HEK293 (cell line): ENCODE results near the gene TMEM134.

ENCODE experiments used
- BCL6B ChIP-seq: fragments of 450-650 bp; formaldehyde crosslinking; IDR thresholded peaks from 2 replicates; pipeline ENCODE4 v1.5.1; 2017; ENCODE audit warnings: missing biosample characterization, missing genetic modification characterization
- CTCF ChIP-seq: fragments of 450-650 bp; formaldehyde crosslinking; IDR thresholded peaks from 2 replicates; pipeline ENCODE4 v1.5.1; 2016; ENCODE audit warnings: missing biosample characterization, missing genetic modification characterization
- KLF17 ChIP-seq: fragments of 450-650 bp; formaldehyde crosslinking; IDR thresholded peaks from 2 replicates; pipeline ENCODE4 v1.5.1; 2016; ENCODE audit warnings: missing biosample characterization, missing genetic modification characterization
- PBX3 ChIP-seq: sonication (generic); formaldehyde crosslinking; IDR thresholded peaks from 2 replicates; pipeline ENCODE4 v1.8.1; 2022; ENCODE audit warnings: mild to moderate bottlenecking, moderate library complexity, missing genetic modification reagents
- ZBTB11 ChIP-seq: fragments of 450-650 bp; formaldehyde crosslinking; conservative IDR thresholded peaks from 2 replicates; pipeline ENCODE4 v1.5.1; 2016; ENCODE audit warnings: low read depth, missing biosample characterization, missing genetic modification characterization
- ZBTB26 ChIP-seq: fragments of 450-650 bp; formaldehyde crosslinking; optimal IDR thresholded peaks from 2 replicates; pipeline ENCODE3; 2016; ENCODE audit warnings: missing biosample characterization, mild to moderate bottlenecking, missing genetic modification characterization
- ZNF202 ChIP-seq: fragments of 450-650 bp; formaldehyde crosslinking; IDR thresholded peaks from 2 replicates; pipeline ENCODE4 v1.5.1; 2016; ENCODE audit warnings: missing biosample characterization, missing genetic modification characterization, borderline replicate concordance
- ZNF416 ChIP-seq: fragments of 450-650 bp; formaldehyde crosslinking; IDR thresholded peaks from 2 replicates; pipeline ENCODE4 v1.5.1; 2016; ENCODE audit warnings: missing biosample characterization, missing genetic modification characterization
- ZNF544 ChIP-seq: fragments of 450-650 bp; formaldehyde crosslinking; IDR thresholded peaks from 2 replicates; pipeline ENCODE4 v1.5.0; 2017; ENCODE audit warnings: missing biosample characterization, missing genetic modification characterization
- ZNF596 ChIP-seq: fragments of 450-650 bp; IDR thresholded peaks from 2 replicates; pipeline ENCODE4 v1.5.0; 2018; ENCODE audit warnings: missing biosample characterization, mild to moderate bottlenecking, missing genetic modification characterization, moderate library complexity
- ZNF624 ChIP-seq: fragments of 450-650 bp; formaldehyde crosslinking; IDR thresholded peaks from 2 replicates; pipeline ENCODE4 v1.5.1; 2017; ENCODE audit warnings: missing biosample characterization, missing genetic modification characterization
- ZNF629 ChIP-seq: fragments of 450-650 bp; formaldehyde crosslinking; IDR thresholded peaks from 2 replicates; pipeline ENCODE4 v1.5.1; 2017; ENCODE audit warnings: missing biosample characterization, missing genetic modification characterization

- TF ChIP-seq ZNF544 (tag by site-specific recombination) (no peak), ZNF416 (no peak), KLF17 (tag by site-specific recombination) (no peak), BCL6B (tag by site-specific recombination) (no peak), CTCF (tag by site-specific recombination) (no peak), ZNF202 (no peak), PBX3 (CRISPR knock-in tag) (no peak), ZBTB26 (no peak), ZNF629 (tag by site-specific recombination) (no peak), ZBTB11 (tag by site-specific recombination) (no peak), ZNF596 (tag by site-specific recombination) (no peak), ZNF624 (no peak)
These were observed 34.3 kb upstream of the TMEM134 start for GRCh38 chr11:67503119-67504004.
